OCI-LY7 (cell line): ENCODE results near the gene JAKMIP2.

Experiments used
- CTCF ChIP-seq: fragments of 200-600 bp; sonication (generic); conservative IDR thresholded peaks from 2 replicates; pipeline ENCODE4 v1.5.1; 2014; ENCODE audit warnings: mild to moderate bottlenecking, antibody characterized with exemption, low read length, moderate library complexity, mixed read lengths
- EZH2phosphoT487 ChIP-seq: fragments of 200-600 bp; sonication (generic); IDR thresholded peaks from 2 replicates; pipeline ENCODE4 v1.6.1; 2018; ENCODE audit warnings: low read depth, borderline replicate concordance, mild to moderate bottlenecking, mixed run types, antibody characterized with exemption, low read length, moderate library complexity, mixed read lengths

GRCh38 chr5:147750065-147750464 lies 32.5 kb downstream of the JAKMIP2 start:
- TF ChIP-seq CTCF, result no peak
- no peak for TF ChIP-seq EZH2phosphoT487
